Dedifferentiated amniotic fluid mesenchymal stem cell (primary cell): Measurements from ENCODE around the gene MLH3.

Source experiments
- DNase-seq: peaks from one replicate; pipeline ENCODE4 v3.0.0-alpha.2; 2016; ENCODE audit errors: extremely low spot score

MLH3 gene

GRCh38 chr14:74985028-74985310 is 66.3 kb downstream of the MLH3 start:
- no peak for DNase-seq

DNA sequence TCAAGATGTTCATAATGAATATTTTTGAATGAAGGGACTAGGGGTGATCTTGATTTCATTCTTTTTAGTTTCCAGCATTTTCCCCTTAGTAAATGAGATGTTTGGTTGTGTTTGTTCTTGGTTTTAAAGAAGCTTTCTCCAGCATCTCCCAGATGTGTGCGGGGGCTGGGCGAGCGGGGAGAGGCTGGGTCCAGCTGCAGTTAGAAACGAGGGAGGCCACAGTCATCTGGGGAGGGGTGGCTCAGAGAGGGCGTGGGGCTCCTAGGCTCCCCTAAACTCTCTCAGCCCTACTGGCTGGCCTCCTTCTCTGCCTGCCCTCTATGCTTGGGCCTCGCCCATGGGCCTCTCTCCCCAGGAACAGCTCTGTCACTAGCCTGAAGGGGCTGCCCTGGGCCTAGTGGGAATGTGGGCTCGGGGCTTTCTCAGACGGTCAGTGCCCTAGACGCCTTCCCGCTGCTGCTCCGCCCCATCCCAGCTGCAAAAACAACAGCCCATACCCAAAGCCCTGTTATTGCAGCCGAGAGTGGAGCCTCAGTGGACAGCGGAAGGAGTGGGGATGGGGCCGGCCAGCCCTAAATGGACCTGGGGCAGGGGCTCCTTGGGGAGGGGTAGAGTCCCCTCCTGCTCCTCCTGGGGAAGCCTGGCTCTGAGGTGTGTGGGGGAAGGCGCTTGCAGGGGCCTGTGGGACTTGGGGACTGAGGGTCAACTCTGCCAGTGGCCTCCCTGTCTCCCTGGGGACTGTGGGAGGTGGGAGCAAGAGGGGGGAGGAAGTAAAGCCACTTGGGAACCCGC is 66.8 kb downstream of the MLH3 start:
- DNase-seq: no peak

DNA sequence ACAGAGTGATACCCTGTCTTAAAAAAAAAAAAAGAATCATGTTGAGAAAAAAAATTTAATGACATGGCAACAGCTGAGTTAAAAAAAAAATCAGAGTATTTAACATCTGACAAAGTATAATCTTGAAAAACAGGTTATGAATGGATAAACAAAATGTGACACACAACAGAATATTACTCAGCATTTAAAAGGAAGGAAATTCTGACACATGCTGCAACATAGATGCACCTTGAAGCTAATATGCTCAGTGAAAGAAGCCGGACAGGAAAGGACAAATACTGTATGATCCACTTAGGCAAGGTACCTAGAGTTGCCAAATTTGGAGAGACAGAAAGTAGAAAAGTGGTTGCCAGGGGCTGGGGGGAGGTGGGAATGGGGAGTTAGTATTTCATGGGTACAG is 67.9 kb downstream of the MLH3 start:
- DNase-seq: no peak

DNA sequence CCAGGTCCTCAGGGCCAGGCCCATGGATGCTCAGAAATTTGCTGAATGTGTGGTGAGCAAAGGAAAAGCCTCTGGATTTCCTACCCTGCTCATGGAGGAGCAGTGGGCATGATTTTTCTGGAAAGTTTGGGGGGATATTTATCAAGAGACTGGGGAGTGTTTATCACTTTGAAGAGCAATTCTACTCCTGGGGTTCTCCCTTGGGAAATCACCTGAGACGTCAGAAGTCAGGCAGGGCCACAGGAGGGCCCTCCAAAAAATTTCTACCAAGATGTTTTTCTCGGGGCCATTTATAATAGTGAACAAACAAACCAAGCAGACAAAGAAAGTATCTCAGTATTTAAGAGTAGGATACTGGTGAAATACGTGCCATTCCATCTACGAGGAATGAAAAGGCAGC is 68.6 kb downstream of the MLH3 start:
- no peak for DNase-seq

DNA sequence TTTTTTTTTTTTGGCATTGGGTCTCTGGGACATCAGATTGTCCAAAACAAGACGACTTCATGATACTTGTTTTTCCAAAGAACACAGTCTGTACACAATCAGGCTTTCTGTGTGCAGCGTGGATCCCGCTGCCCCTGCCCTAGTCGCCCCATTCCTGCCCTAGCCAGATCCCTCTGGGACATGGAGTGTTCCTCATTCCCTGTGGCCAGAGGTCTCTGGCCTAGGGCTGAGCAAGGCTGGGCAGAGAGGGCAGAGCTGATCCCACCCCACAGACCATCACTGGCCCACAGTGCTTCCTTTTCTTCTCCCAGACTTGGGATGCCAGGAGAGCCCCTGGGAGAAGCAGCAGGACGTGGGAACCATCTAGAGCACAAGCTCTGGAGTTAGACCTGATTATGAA is 69.4 kb downstream of the MLH3 start:
- DNase-seq: no peak

GRCh38 chr14:74981462-74981782 is 69.8 kb downstream of the MLH3 start:
- DNase-seq: no peak

GRCh38 chr14:74980731-74981461 is 70.4 kb downstream of the MLH3 start:
- DNase-seq: no peak

GRCh38 chr14:74980398-74980730 is 70.9 kb downstream of the MLH3 start:
- no peak for DNase-seq

GRCh38 chr14:74979442-74980397 is 71.5 kb downstream of the MLH3 start:
- DNase-seq: peak; percentile 55

DNA sequence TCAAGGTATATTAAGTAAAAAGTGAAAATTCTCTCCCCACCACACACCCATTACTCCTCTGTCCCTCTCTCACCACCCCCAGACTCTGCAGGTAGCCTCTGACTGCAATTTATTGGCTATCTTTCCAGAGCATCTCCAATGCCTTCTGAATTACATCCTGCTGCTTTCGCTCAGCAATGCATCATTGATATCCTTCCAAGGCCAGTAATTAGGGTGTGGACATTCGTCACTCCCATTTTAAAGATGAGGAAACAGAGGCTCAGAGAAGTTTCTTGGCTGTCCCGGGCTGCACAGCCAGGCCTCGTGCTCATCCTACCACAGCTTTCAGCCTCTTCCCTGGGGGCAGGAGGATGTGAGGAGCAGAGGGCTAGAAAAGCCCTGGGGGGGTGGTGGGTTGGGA is 72.2 kb downstream of the MLH3 start:
- DNase-seq: no peak

DNA sequence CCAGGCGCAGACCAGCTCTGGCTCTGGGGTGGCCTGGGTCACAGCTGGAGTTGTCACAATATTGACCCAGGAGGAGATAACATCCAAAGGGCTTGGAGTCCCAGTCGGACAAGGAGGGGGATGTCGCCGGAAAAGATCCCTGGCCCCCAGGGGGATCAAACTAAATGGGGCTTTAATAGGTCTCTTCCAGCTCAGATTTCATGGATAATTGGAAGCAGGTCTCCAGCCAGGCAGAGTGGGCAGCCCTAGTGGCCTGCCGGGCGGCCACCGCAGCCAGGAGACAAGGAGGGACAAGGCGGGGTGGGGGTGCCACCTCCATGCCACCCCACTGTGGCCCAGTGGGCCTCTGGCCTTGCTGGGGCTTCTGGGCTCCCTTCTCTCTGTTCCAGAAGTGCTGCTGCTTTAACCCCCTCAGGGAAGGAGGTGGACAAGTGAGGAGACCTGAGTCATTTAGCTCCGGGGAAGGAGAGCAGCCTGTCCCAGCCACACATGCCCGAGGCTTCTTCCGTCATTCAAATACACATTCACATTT is 72.8 kb downstream of the MLH3 start:
- DNase-seq: no peak

- no peak for DNase-seq
Measured at GRCh38 chr14:74977901-74978385, 73.3 kb downstream of the MLH3 start.

- DNase-seq: no peak
Measured at GRCh38 chr14:74977164-74977900, 73.9 kb downstream of the MLH3 start.

- DNase-seq: no peak
Measured at GRCh38 chr14:74976264-74977113, 74.8 kb downstream of the MLH3 start.

DNA sequence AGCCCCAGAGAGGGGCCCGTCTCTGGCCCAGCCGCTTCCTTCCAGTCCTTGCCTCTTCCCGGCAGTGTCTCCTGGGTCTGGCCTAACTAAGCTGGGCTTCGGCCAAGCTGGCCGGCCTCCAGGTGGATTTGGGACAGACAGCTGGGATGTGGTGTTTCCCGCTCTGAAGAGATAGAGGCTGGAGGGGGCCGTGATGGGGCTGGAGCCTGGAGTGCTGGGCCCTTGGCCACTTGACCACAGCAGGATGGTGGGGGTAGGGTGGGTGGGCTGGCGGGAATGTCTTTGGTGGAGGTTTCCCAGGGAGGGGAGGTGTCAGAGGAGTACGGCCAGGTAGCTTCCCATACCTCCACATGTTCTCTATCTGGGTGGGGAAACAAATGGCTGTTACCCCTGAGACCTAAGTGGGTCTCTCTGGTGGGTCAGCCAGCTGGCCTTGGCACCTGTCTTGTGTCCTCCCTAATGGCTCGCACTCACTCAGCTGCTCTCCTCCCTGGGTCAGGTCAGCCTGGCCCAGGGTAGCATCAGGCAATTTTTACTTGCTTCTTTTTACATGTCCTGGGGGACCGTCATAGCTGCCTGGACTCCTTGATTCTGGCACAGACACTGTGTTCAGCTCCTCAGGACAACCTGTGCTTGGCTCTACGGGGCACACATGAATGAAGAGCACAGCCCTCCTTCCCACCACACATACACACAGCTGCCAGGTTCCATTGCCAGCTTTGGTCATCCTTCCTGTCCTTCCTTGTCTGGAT is 76.0 kb downstream of the MLH3 start:
- DNase-seq: no peak

DNA sequence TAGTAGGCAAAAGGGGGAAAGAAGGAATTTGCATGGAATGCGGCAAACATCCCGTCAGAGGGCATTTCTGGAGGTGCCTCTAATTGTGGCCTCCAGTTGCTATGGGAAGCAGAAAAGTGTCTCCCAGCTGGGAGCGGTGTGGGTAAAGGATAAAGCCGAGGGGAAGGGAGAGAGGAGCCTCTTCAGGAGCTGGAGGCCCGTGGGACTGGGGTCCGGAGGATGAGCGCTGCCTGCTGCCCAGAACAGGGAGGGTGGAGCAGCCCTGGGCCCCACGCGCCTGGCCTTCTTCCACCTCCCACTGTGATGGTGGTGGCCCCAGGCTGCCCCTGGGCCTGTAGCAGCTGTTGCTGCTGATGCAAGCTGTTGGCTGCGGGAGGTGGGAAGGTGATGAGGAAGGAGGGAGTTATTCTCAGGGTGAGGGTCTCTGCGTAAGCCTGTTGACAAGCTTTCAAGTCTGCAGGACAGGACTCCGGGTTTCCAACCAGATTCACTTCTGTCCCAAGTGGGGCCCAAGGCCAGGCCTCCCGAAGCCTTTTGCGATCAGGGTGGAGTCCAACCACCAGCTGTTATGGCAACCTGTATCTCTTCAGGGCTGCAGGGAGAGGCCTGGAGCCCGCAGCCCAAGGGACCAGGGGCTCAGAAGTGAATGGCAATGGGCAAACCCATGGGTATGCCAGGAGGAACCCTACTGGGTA is 76.8 kb downstream of the MLH3 start:
- no peak for DNase-seq

GRCh38 chr14:74973905-74974363 is 77.3 kb downstream of the MLH3 start:
- no peak for DNase-seq

GRCh38 chr14:74973003-74973653 is 78.1 kb downstream of the MLH3 start:
- no peak for DNase-seq

GRCh38 chr14:74968811-74969210 is 82.5 kb downstream of the MLH3 start:
- no peak for DNase-seq
